NCI-H524 treated with DMSO at 0.1 percent for 48 hours (cell line): Measurements from ENCODE around the gene TADA2B.
"Not testable (repeated sequence)": the region's sequence is repeated elsewhere in the genome, so short reads cannot be mapped to it uniquely, and the experiment has no call there.

ENCODE experiments used
- DNase-seq: peaks from one replicate; lab custom pipeline; 2025; lab: John Stamatoyannopoulos, UW

Gene TADA2B

DNA sequence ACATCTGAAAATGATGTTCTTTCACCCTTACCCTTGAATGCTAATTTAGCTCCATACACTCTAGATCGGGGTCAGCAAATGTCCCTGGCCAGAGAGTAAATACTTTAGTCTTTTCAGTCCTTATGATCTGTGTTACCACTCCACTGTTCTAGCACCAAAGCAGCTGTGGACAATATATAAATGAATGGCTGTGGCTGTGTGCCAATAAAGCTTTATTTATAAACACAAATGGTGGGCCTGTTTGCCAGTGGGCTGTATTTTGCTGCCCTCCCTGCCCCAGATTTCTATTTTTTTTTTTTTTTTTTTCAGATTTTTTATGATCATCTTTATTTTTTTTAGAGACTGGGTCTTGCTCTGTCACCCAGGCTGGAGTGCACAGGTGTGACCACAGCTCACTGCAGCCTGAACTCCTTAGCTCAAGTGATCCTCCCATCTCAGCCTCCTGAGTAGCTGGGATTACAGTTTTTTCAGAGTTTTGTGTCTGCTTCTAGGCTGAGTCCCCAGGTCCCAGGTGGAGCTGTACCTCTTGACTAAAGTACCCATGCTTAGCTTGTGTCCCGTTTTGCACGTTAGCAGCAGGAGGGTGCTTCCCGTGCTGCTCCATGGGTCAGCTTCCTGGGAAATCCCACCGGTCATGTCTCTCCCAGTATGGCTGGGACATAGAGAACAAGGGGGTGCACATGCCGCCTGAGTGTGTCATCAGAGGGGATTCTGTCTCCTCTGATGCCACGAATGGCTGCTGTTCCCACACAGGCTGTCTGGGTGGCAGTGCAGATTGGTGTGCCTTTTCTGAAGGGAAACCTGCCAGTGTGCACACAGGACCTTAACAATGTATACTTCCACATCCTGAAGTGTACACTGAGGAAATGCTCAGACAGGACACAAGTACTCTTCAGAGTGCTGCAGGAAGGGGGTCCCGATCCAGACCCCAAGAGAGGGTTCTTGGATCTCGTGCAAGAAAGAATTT lies 40.7 kb downstream of the TADA2B start:
- no peak for DNase-seq

DNA sequence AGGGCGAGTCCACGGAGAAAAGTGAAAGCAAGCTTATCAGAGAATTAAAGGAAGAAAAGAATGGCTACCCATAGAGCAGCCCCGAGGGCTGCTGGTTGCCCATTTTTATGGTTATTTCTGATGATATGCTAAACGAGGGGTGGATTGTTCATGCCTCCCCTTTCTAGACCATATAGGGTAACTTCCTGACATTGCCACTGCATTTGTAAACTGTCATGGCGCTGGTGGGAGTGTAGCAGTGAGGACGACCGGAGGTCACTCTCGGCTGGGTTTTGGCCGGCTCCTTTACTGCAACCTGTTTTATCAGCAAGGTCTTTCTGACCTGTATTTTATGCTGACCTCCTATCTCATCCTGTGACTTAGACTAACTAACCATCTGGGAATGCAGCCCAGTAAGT lies 41.4 kb downstream of the TADA2B start:
- not testable (repeated sequence) for DNase-seq

- no peak for DNase-seq
Observed at GRCh38 chr4:7086384-7086783, 43.2 kb downstream of the TADA2B start.

GRCh38 chr4:7087036-7087435 lies 43.9 kb downstream of the TADA2B start:
- no peak for DNase-seq

- no peak for DNase-seq
Observed at GRCh38 chr4:7089213-7089986, 46.2 kb downstream of the TADA2B start.

DNA sequence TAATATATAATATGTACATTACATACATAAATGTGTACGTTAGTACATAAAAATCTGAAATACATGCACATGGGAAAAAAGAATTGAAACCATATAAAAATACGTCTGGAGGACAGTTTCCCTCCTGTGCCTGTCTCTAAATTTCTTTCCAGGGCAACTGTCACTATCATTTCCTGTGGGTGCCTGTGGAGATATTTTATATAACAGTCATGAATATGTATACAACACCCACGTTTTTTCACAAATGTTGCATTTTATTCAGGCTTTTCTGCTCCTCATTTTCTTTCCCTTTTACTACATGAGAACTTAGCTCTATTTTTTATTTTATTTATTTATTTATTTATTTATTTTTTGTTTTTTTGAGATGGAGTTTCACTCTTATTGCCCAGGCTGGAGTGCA lies 48.9 kb downstream of the TADA2B start:
- DNase-seq: no peak

DNA sequence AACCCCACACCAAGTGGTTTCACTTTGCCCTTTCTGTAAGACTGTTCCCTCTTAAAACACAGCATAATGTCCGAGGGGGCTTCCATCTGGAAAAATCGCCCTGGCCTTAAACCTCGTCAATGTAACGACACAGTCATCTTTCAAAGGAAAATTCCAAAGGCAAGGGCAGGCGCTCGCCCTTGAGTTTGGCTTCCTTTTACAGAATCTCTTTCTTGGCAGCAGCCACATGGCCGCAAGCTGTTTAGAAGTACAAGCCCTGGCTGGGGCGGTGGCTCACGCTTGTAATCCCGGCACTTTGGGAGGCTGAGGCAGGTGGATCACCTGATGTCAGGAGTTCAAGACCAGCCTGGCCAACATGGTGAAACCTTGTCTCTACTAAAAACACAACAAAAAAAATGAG lies 51.7 kb downstream of the TADA2B start:
- no peak for DNase-seq

DNA sequence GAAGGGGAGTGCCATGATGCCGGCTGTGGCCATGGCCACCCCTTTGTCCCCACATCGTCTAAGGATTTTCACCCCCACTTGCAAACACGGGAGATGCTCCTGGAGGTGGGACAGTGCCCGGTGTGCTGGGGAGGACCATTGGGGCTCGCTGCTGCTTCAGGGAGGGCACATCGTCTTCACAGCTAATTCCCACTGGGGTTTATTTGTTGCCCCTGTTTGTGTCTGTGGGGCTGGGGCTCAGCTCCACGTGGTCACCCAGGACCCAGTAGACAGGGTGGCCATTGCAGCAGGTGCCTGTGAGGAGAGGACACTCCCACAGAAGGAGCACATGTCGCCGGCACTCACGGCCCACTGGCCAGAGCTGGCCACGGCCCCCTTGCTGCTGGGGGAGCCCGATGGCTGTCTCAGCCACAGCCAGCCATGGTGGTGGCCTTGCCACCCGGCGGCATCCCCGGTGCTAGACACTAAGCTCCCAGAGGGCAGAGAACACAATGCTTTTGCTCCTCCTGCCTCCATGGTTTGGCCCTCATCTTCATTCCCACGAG lies 52.5 kb downstream of the TADA2B start:
- no peak for DNase-seq

DNA sequence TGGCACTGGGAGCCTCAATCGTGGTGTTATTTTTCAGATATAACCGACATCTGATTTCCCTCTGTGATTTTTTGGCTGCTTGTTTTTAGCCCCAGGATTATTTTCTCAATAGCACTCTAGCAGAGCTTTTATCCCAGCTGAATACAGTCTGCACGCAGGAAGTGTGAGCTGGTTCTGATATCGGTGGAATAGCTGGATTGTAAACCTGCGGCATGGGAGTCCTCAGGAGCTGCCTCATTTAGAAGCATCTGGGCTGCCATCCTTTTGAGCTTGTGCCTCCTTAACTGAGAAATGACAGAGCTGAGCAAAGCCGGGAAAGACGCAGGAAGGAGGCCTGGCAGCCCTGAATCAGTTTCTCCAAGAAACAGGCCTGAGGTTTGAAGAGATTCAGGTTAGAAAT lies 53.1 kb downstream of the TADA2B start:
- DNase-seq: no peak

GRCh38 chr4:7101692-7102515 lies 58.7 kb downstream of the TADA2B start:
- peak; percentile 42 for DNase-seq

- DNase-seq: not testable (repeated sequence)
Observed at GRCh38 chr4:7102516-7102909, 59.3 kb downstream of the TADA2B start.

- DNase-seq: peak; percentile 2
Observed at GRCh38 chr4:7103031-7103606, 59.9 kb downstream of the TADA2B start.

DNA sequence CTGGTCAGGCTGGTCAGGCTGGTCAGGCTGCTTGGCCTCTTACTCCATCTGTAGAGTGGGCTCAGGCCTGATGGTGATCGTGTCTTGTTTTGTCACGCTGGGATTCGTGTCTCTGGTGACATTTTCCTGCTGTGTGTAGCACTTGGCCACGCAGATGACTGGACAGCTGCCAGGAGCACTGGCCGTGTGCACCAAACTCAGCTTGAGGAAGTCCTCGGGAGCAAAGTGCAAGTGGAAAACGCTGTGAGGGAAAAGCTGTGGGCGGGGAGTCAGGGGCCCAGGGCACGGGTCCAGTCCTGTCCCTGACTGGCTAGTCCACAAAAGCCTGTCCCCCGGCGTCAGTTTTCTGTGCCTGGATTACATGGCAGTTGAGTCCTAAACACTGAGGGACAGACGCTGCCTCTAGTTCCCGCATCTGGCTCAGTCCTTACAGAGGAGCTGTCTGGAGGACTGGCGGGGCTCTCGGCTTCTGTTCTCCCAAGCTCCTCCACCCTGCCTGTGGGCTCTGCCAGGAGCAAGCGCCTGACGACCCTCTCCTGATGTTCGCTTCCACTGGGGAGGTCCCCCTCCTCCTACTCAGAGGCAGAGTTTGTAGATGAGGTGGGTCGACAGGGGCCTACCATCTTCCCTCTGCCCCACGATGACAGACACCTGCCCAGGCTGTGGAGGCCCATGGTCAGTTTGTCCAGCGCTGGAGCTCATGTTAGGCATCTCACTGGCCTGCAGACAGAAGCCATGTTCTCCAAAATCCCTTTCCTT lies 60.6 kb downstream of the TADA2B start:
- no peak for DNase-seq

- DNase-seq: no peak
Observed at GRCh38 chr4:7104366-7105031, 61.3 kb downstream of the TADA2B start.

DNA sequence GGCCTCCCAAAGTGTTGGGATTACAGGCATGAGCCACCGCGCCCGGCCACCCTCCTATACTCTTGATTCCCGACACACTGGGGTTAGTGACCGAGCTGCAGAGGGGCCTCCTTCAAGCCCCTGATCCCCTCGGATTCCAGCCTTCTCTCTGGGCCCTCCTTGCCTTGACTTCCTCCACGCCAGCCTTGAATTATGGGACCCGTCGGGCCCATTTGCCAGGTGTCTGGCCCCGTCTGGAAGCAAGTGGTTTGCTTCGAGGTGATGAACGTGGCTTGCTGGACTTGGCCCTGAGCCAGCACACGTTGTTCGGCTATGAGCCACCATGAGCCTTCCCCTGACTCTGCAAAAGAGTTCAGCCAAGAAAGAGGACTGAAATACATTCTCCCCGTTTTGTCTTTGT lies 62.1 kb downstream of the TADA2B start:
- no peak for DNase-seq

- no peak for DNase-seq
Observed at GRCh38 chr4:7107166-7107905, 64.2 kb downstream of the TADA2B start.
